HG02943 (cell line): Measurements from ENCODE around the gene TRIM9.
A peak's percentile ranks its signal among the peaks of the same experiment; 100 is the strongest.
"Not testable (repeated sequence)": the region's sequence is repeated elsewhere in the genome, so short reads cannot be mapped to it uniquely, and the experiment has no call there.

Experiments
- ATAC-seq: cut with Tn5 transposase; IDR thresholded peaks from one replicate; pipeline ENCODE4 v1.9.1; 2021; ENCODE audit warnings: mild to moderate bottlenecking, low read depth, moderate library complexity; ENCODE audit not compliant: unreplicated experiment

Gene TRIM9

GRCh38 chr14:51006324-51006723 is 88.6 kb downstream of the TRIM9 start:
- ATAC-seq = no peak

GRCh38 chr14:51004801-51005526 is 89.9 kb downstream of the TRIM9 start:
- no peak for ATAC-seq

GRCh38 chr14:51004352-51004800 is 90.5 kb downstream of the TRIM9 start:
- ATAC-seq = no peak

GRCh38 chr14:51002406-51002999 is 92.4 kb downstream of the TRIM9 start:
- ATAC-seq = no peak

- ATAC-seq = no peak
These were observed 94.3 kb downstream of the TRIM9 start for GRCh38 chr14:51000566-51000965.

- ATAC-seq = no peak
These were observed 95.2 kb downstream of the TRIM9 start for GRCh38 chr14:50999726-51000125.

GRCh38 chr14:50998612-50999011 is 96.3 kb downstream of the TRIM9 start:
- ATAC-seq = no peak

- no peak for ATAC-seq
These were observed 97.2 kb downstream of the TRIM9 start for GRCh38 chr14:50997712-50998111.

GRCh38 chr14:50994158-50994557 is 100.7 kb downstream of the TRIM9 start:
- not testable (repeated sequence) for ATAC-seq

GRCh38 chr14:50985859-50986331 is 109.0 kb downstream of the TRIM9 start:
- no peak for ATAC-seq

- no peak for ATAC-seq
These were observed 109.6 kb downstream of the TRIM9 start for GRCh38 chr14:50985124-50985858.

GRCh38 chr14:50984036-50984710 is 110.7 kb downstream of the TRIM9 start:
- ATAC-seq = no peak

- no peak for ATAC-seq
These were observed 114.7 kb downstream of the TRIM9 start for GRCh38 chr14:50979941-50980850.

- peak; percentile 91 for ATAC-seq
These were observed 116.0 kb downstream of the TRIM9 start for GRCh38 chr14:50978888-50979287.

- ATAC-seq = no peak
These were observed 116.4 kb downstream of the TRIM9 start for GRCh38 chr14:50978529-50978871.

GRCh38 chr14:50977863-50978528 is 116.9 kb downstream of the TRIM9 start:
- ATAC-seq = peak; percentile 55

- no peak for ATAC-seq
These were observed 120.8 kb downstream of the TRIM9 start for GRCh38 chr14:50974118-50974517.

- ATAC-seq = no peak
These were observed 122.2 kb downstream of the TRIM9 start for GRCh38 chr14:50972734-50973133.
